Coronary artery (tissue), 2 donors: ENCODE data around the gene SH2B3.
"Not testable (repeated sequence)": the region's sequence is repeated elsewhere in the genome, so short reads cannot be mapped to it uniquely, and the experiment has no call there.

Experiments
- DNase-seq: peaks from one replicate; pipeline ENCODE4 v3.0.0-alpha.2; 2017; ENCODE audit warnings: low spot score
- H3K27ac ChIP-seq, 2 donors: fragments of 200-600 bp; sonication (generic); one replicate each; pipeline ENCODE4 v1.5.1; 2016 to 2019
- H3K4me3 ChIP-seq: fragments of 200-600 bp; sonication (generic); 2 replicates; pipeline ENCODE4 v1.5.1; 2016; ENCODE audit warnings: mild to moderate bottlenecking, moderate library complexity
- CTCF ChIP-seq: fragments of 200-600 bp; sonication (generic); IDR thresholded peaks from one replicate; pipeline ENCODE4 v1.5.1; 2019; ENCODE audit warnings: antibody characterized with exemption

SH2B3 gene

DNA sequence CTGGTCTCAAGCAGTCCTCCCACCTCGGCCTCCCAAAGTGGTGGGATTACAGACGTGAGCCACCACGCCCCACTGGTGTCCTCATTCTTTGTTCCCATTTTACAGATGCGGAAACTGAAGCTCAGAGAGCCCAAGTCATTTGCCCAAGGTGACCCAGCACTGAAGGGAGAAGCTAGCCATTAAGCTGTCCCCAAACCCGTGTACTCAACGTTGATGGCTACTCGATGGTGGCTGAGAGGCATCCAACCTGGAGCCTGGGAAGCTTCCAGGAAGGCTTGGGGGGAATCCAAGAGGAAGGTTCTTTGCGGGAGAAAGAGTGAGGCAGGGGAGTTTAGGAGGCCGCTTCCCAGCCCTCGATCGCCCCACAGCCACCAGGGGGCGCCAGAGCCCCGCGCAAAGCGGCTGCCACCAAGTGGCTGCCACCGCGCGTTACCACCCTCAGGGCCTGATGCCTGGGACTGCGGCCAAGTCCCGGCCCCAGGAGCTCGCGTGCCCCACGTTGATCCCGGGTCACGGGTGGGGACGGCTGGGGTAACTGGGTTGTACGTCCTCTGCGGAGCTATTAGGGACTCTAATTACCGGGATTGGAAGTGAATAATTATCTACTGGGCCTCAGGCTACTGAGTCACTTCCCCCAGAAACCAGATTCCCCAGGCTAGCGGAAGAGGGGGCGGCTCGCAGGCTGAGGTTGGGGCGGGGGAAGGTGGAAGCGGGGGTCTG is 8.8 kb upstream of the SH2B3 start:
- peak overlapping the region; percentile 64 for H3K4me3 ChIP-seq
- peak; percentile 88 for DNase-seq
- peak overlapping the region; percentile 49 to 85 for H3K27ac ChIP-seq
- TF ChIP-seq CTCF: peak; percentile 97

GRCh38 chr12:111398530-111398929 is 7.2 kb upstream of the SH2B3 start:
- no peak for DNase-seq
- Histone ChIP-seq H3K27ac (peak overlapping the region in 1 of 2 donors; percentile 85), H3K4me3 (no peak overlapping the region)
- TF ChIP-seq CTCF: no peak

DNA sequence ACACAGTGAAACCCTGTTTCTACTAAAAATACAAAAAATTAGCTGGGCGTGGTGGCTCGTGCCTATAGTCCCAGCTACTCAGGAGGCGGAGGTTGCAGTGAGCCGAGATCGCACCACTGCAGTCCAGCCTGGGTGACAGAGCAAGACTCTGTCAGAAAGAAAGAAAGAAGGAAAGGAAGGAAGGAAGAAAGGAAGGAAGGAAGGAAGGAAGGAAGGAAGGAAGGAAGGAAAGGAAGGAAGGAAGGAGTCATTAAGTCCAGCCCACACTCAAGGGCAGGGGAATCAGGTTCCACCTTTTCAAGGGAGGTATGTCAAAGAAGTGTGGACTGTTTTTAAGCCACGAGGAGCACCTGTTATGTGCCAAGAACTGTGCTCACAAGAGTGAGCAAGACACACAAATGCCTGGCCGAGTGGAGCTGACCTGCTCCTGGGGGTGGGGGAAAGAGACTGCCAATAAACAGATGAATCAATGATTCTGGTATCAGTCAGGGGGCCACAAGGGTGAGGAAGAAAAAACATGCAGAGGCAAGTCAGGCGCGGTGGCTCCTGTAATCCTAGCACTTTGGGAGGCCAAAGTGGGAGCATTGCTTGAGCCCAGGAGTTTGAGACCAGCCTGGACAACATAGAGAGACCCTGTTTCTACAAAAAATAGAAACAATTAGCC is 5.8 kb upstream of the SH2B3 start:
- not testable (repeated sequence) for H3K4me3 ChIP-seq, DNase-seq
- H3K27ac ChIP-seq: peak overlapping the region in 1 of 2 donors; percentile 85

- no peak overlapping the region for H3K27ac ChIP-seq
- no peak for DNase-seq
These were observed 4.5 kb upstream of the SH2B3 start for GRCh38 chr12:111401167-111401605.

GRCh38 chr12:111402490-111402824 is 3.3 kb upstream of the SH2B3 start:
- not testable (repeated sequence) for DNase-seq, H3K4me3 ChIP-seq
- H3K27ac ChIP-seq: peak overlapping the region; percentile 31 to 94

More at GRCh38 chr12:111401167-111401605, 4.5 kb upstream of the SH2B3 start:
- no peak overlapping the region for H3K4me3 ChIP-seq
- no peak for TF ChIP-seq CTCF

DNA sequence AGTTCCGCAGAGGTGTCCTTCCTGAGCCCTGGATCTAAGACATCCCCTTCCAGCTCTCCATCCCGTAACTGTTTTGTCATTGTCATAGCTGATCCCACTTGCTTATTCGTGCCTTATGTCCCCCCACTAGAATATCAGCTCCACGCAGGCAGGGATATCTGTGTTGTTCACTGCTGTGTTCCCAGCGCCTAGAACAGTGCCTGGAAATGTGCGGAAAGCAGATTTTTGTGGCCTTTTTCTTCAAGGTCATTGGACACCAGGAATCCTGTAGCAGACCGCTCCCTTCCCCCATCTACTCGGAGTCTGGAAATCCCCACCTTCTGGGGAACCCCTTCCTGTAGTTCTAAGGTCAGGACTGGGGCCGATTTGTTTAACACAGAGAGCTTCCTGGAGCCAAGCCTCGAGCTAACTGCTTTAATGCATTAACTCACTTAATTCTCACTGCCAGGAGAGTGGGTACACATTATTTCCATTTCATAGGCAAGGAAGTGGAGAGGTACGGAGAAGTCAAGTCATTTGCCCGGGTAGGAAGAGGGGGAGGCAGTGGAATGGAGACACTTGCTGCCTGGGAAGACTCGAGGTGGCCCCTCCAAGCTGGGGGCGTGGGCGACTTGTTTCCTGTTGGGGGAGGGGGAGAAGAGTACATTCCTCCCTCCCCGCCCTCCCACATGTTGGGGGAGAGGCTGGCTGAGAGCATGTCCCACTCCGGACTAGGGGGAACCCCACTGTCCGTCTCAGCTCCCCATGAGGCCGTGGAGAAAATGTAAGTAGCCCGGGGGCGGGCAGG is 1.2 kb upstream of the SH2B3 start:
- no peak for DNase-seq
- Histone ChIP-seq H3K4me3 (peak overlapping the region; percentile 93), H3K27ac (peak overlapping the region; percentile 81 to 94)
- TF ChIP-seq CTCF: no peak

GRCh38 chr12:111405149-111405858 is 419 bp upstream of the SH2B3 start:
- DNase-seq: peak; percentile 94
- Histone ChIP-seq H3K4me3 (peak overlapping the region; percentile 93), H3K27ac (peak overlapping the region; percentile 81 to 94)
- TF ChIP-seq CTCF: peak; percentile 24
